ENCODE data around the gene FILIP1.

Gene FILIP1

GRCh38 chr6:75331151-75331550, 162.4 kb downstream of the FILIP1 start:
- no peak overlapping the region for H4K8ac ChIP-seq (ENCODE audit: low read depth, low read length)
- peaks cover 0 to 2% of the 10 kb centered on the region in 2 experiments for H3K4me1 ChIP-seq (ENCODE audit: control insufficient read depth in 1 of 2, insufficient read depth in 2 of 2, low read length in 2 of 2)
- H3K18ac ChIP-seq (ENCODE audit: low read length), result no peak overlapping the region
- H3K27me3 ChIP-seq (ENCODE audit: insufficient read depth, low read length), result no peaks in the 10 kb centered on the region
- no peak overlapping the region for H3K27ac ChIP-seq (ENCODE audit: low read depth, low read length)
- no peak overlapping the region for H2AK5ac ChIP-seq (ENCODE audit: low read length)
- H2AFZ ChIP-seq (ENCODE audit: insufficient read depth, low read length, poor library complexity), result no peak overlapping the region
- no peaks in the 10 kb centered on the region for H3K36me3 ChIP-seq (ENCODE audit: control insufficient read depth in 1 of 2, insufficient read depth in 2 of 2, low read length in 2 of 2)
- H3K23ac ChIP-seq (ENCODE audit: low read length), result no peak overlapping the region
- H4K91ac ChIP-seq (ENCODE audit: low read depth, low read length), result no peak overlapping the region
- peak in 1 of 2 donors; percentile 49 for DNase-seq
- H3K4ac ChIP-seq (ENCODE audit: low read depth, low read length), result no peak overlapping the region
- no peak overlapping the region for H2BK120ac ChIP-seq (ENCODE audit: insufficient read depth, low read length, poor library complexity)
- no CpG with 5 or more reads among the region's 2 CpGs for WGBS (ENCODE audit: extremely low coverage, insufficient coverage, insufficient read length)
- H2BK5ac ChIP-seq (ENCODE audit: low read depth, low read length, poor library complexity), result no peak overlapping the region
- H3K14ac ChIP-seq (ENCODE audit: low read length), result no peak overlapping the region
- H3K79me1 ChIP-seq (ENCODE audit: low read length), result no peaks in the 10 kb centered on the region
- H3K9me3 ChIP-seq (ENCODE audit: insufficient read depth, low read depth, low read length), result no peaks in the 10 kb centered on the region
- no peak overlapping the region for H4K12ac ChIP-seq (ENCODE audit: low read depth, low read length)
- no peaks in the 10 kb centered on the region for H3K79me2 ChIP-seq (ENCODE audit: control insufficient read depth, insufficient read depth, low read length, poor library complexity)
- H3K9ac ChIP-seq (ENCODE audit: low read length), result no peak overlapping the region
- no peak overlapping the region for H2BK12ac ChIP-seq (ENCODE audit: low read length)
- H3K4me2 ChIP-seq (ENCODE audit: low read length), result no peak overlapping the region
- no peak overlapping the region for H3K4me3 ChIP-seq (ENCODE audit: low read depth, low read length)

- no CpG with 5 or more reads among the region's 1 CpG for WGBS (ENCODE audit: extremely low coverage, insufficient coverage, insufficient read length)
- H3K27me3 ChIP-seq (ENCODE audit: insufficient read depth, low read length), result no peaks in the 10 kb centered on the region
- H2AK5ac ChIP-seq (ENCODE audit: low read length), result no peak overlapping the region
- H2BK12ac ChIP-seq (ENCODE audit: low read length), result no peak overlapping the region
- no peak overlapping the region for H3K18ac ChIP-seq (ENCODE audit: low read length)
- H3K4me3 ChIP-seq (ENCODE audit: low read depth, low read length), result no peak overlapping the region
- H4K12ac ChIP-seq (ENCODE audit: low read depth, low read length), result no peak overlapping the region
- no peak overlapping the region for H4K8ac ChIP-seq (ENCODE audit: low read depth, low read length)
- H2AFZ ChIP-seq (ENCODE audit: insufficient read depth, low read length, poor library complexity), result no peak overlapping the region
- DNase-seq, result no peak
- no peak overlapping the region for H3K23ac ChIP-seq (ENCODE audit: low read length)
- H3K14ac ChIP-seq (ENCODE audit: low read length), result no peak overlapping the region
- H3K79me1 ChIP-seq (ENCODE audit: low read length), result no peaks in the 10 kb centered on the region
- H3K9ac ChIP-seq (ENCODE audit: low read length), result no peak overlapping the region
- no peaks in the 10 kb centered on the region for H3K9me3 ChIP-seq (ENCODE audit: insufficient read depth, low read depth, low read length)
- H3K79me2 ChIP-seq (ENCODE audit: control insufficient read depth, insufficient read depth, low read length, poor library complexity), result no peaks in the 10 kb centered on the region
- no peak overlapping the region for H2BK5ac ChIP-seq (ENCODE audit: low read depth, low read length, poor library complexity)
- H4K91ac ChIP-seq (ENCODE audit: low read depth, low read length), result no peak overlapping the region
- no peak overlapping the region for H2BK120ac ChIP-seq (ENCODE audit: insufficient read depth, low read length, poor library complexity)
- peaks cover 0 to 2% of the 10 kb centered on the region in 2 experiments for H3K4me1 ChIP-seq (ENCODE audit: control insufficient read depth in 1 of 2, insufficient read depth in 2 of 2, low read length in 2 of 2)
- no peak overlapping the region for H3K4me2 ChIP-seq (ENCODE audit: low read length)
- H3K36me3 ChIP-seq (ENCODE audit: control insufficient read depth in 1 of 2, insufficient read depth in 2 of 2, low read length in 2 of 2), result no peaks in the 10 kb centered on the region
- no peak overlapping the region for H3K4ac ChIP-seq (ENCODE audit: low read depth, low read length)
- no peak overlapping the region for H3K27ac ChIP-seq (ENCODE audit: low read depth, low read length)
These were observed 163.9 kb downstream of the FILIP1 start for GRCh38 chr6:75329703-75330102.

- no peak overlapping the region for H3K23ac ChIP-seq (ENCODE audit: low read length)
- no peak overlapping the region for H3K4ac ChIP-seq (ENCODE audit: low read depth, low read length)
- H3K14ac ChIP-seq (ENCODE audit: low read length), result no peak overlapping the region
- no peak overlapping the region for H4K12ac ChIP-seq (ENCODE audit: low read depth, low read length)
- no peak overlapping the region for H3K4me2 ChIP-seq (ENCODE audit: low read length)
- no peak overlapping the region for H3K9ac ChIP-seq (ENCODE audit: low read length)
- WGBS (ENCODE audit: extremely low coverage, insufficient coverage, insufficient read length), result no CpG with 5 or more reads among the region's 1 CpG
- H2AFZ ChIP-seq (ENCODE audit: insufficient read depth, low read length, poor library complexity), result no peak overlapping the region
- no peak overlapping the region for H2BK12ac ChIP-seq (ENCODE audit: low read length)
- no peak overlapping the region for H2AK5ac ChIP-seq (ENCODE audit: low read length)
- no peak overlapping the region for H3K18ac ChIP-seq (ENCODE audit: low read length)
- no peaks in the 10 kb centered on the region for H3K36me3 ChIP-seq (ENCODE audit: control insufficient read depth in 1 of 2, insufficient read depth in 2 of 2, low read length in 2 of 2)
- no peak overlapping the region for H3K27ac ChIP-seq (ENCODE audit: low read depth, low read length)
- H4K91ac ChIP-seq (ENCODE audit: low read depth, low read length), result no peak overlapping the region
- H3K27me3 ChIP-seq (ENCODE audit: insufficient read depth, low read length), result no peaks in the 10 kb centered on the region
- H3K79me2 ChIP-seq (ENCODE audit: control insufficient read depth, insufficient read depth, low read length, poor library complexity), result no peaks in the 10 kb centered on the region
- H3K4me1 ChIP-seq (ENCODE audit: control insufficient read depth in 1 of 2, insufficient read depth in 2 of 2, low read length in 2 of 2), result no peaks in the 10 kb centered on the region
- no peaks in the 10 kb centered on the region for H3K79me1 ChIP-seq (ENCODE audit: low read length)
- no peak for DNase-seq
- H4K8ac ChIP-seq (ENCODE audit: low read depth, low read length), result no peak overlapping the region
- H2BK5ac ChIP-seq (ENCODE audit: low read depth, low read length, poor library complexity), result no peak overlapping the region
- no peaks in the 10 kb centered on the region for H3K9me3 ChIP-seq (ENCODE audit: insufficient read depth, low read depth, low read length)
- no peak overlapping the region for H2BK120ac ChIP-seq (ENCODE audit: insufficient read depth, low read length, poor library complexity)
- no peak overlapping the region for H3K4me3 ChIP-seq (ENCODE audit: low read depth, low read length)
These were observed 165.8 kb downstream of the FILIP1 start for GRCh38 chr6:75327807-75328206.

- Histone ChIP-seq H2BK12ac (ENCODE audit: low read length) (no peak overlapping the region), H4K8ac (ENCODE audit: low read depth, low read length) (no peak overlapping the region), H3K27ac (ENCODE audit: low read depth, low read length) (no peak overlapping the region), H3K18ac (ENCODE audit: low read length) (no peak overlapping the region), H2AK5ac (ENCODE audit: low read length) (no peak overlapping the region), H3K23ac (ENCODE audit: low read length) (no peak overlapping the region), H3K9me3 (ENCODE audit: insufficient read depth, low read depth, low read length) (no peaks in the 10 kb centered on the region), H3K36me3 (ENCODE audit: control insufficient read depth in 1 of 2, insufficient read depth in 2 of 2, low read length in 2 of 2) (no peaks in the 10 kb centered on the region), H2BK120ac (ENCODE audit: insufficient read depth, low read length, poor library complexity) (no peak overlapping the region), H3K9ac (ENCODE audit: low read length) (no peak overlapping the region), H3K4me2 (ENCODE audit: low read length) (no peak overlapping the region), H3K27me3 (ENCODE audit: insufficient read depth, low read length) (no peaks in the 10 kb centered on the region), H3K79me2 (ENCODE audit: control insufficient read depth, insufficient read depth, low read length, poor library complexity) (no peaks in the 10 kb centered on the region), H3K4me3 (ENCODE audit: low read depth, low read length) (no peak overlapping the region), H3K79me1 (ENCODE audit: low read length) (no peaks in the 10 kb centered on the region), H4K12ac (ENCODE audit: low read depth, low read length) (no peak overlapping the region), H3K14ac (ENCODE audit: low read length) (no peak overlapping the region), H3K4me1 (ENCODE audit: control insufficient read depth in 1 of 2, insufficient read depth in 2 of 2, low read length in 2 of 2) (no peaks in the 10 kb centered on the region), H4K91ac (ENCODE audit: low read depth, low read length) (no peak overlapping the region), H2BK5ac (ENCODE audit: low read depth, low read length, poor library complexity) (no peak overlapping the region), H3K4ac (ENCODE audit: low read depth, low read length) (no peak overlapping the region), H2AFZ (ENCODE audit: insufficient read depth, low read length, poor library complexity) (no peak overlapping the region)
- WGBS (ENCODE audit: extremely low coverage, insufficient coverage, insufficient read length), result no CpG with 5 or more reads among the region's 2 CpGs
- DNase-seq, result peak in 1 of 2 donors; percentile 20
These were observed 166.9 kb downstream of the FILIP1 start for GRCh38 chr6:75326557-75327258.
